HG03064 (cell line): ENCODE results near the gene WDR47.
A peak's percentile ranks its signal among the peaks of the same experiment; 100 is the strongest.

Experiments
- ATAC-seq: cut with Tn5 transposase; IDR thresholded peaks from one replicate; pipeline ENCODE4 v1.9.1; 2021; ENCODE audit warnings: low read depth; ENCODE audit not compliant: unreplicated experiment

The WDR47 gene

GRCh38 chr1:109041621-109042468, at the start of gene WDR47:
TSS of gene WDR47 (minus strand) at chr1:109042102. CDS start at chr1:109023512, 18,590 bp downstream.
- ATAC-seq: peak; percentile 95

GRCh38 chr1:109091078-109091838, 49.4 kb upstream of the WDR47 start:
- ATAC-seq: peak; percentile 41

- ATAC-seq: peak; percentile 83
Observed at GRCh38 chr1:109090196-109091077, 48.5 kb upstream of the WDR47 start, which contains the start of gene TMEM167B. TSS of gene TMEM167B (plus strand) at chr1:109090764. CDS start at chr1:109090873, 109 bp downstream.

GRCh38 chr1:109089242-109090015, 47.5 kb upstream of the WDR47 start:
- no peak for ATAC-seq

- no peak for ATAC-seq
Observed at GRCh38 chr1:109084563-109085517, 42.9 kb upstream of the WDR47 start.

- no peak for ATAC-seq
Observed at GRCh38 chr1:109083923-109084322, 42.0 kb upstream of the WDR47 start.

GRCh38 chr1:109083501-109083900, 41.6 kb upstream of the WDR47 start:
- ATAC-seq: no peak

GRCh38 chr1:109080441-109081082, 38.7 kb upstream of the WDR47 start:
- ATAC-seq: no peak

GRCh38 chr1:109079240-109079622, 37.3 kb upstream of the WDR47 start:
- no peak for ATAC-seq

- no peak for ATAC-seq
Observed at GRCh38 chr1:109078317-109078716, 36.4 kb upstream of the WDR47 start.

- ATAC-seq: peak; percentile 99
Observed at GRCh38 chr1:109075531-109076490, 33.9 kb upstream of the WDR47 start, which contains the start of gene TAF13. TSS of gene TAF13 (minus strand) at chr1:109076003. CDS start at chr1:109075947, 56 bp downstream.

- no peak for ATAC-seq
Observed at GRCh38 chr1:109069294-109069693, 27.4 kb upstream of the WDR47 start.

GRCh38 chr1:109067883-109068282, 26.0 kb upstream of the WDR47 start:
- no peak for ATAC-seq

GRCh38 chr1:109065137-109065536, 23.2 kb upstream of the WDR47 start:
- no peak for ATAC-seq

- no peak for ATAC-seq
Observed at GRCh38 chr1:109061183-109061582, 19.3 kb upstream of the WDR47 start.

- no peak for ATAC-seq
Observed at GRCh38 chr1:109060707-109061106, 18.8 kb upstream of the WDR47 start.

- ATAC-seq: no peak
Observed at GRCh38 chr1:109059026-109059425, 17.1 kb upstream of the WDR47 start.
